A204.1 (cell line): ENCODE measurements around the gene CTRB1.

ENCODE experiments used
- FAIRE-seq: peaks from 2 replicates; lab custom pipeline; 2012; peaks lifted over from hg19 to GRCh38; lab: Jason Lieb, UNC

CTRB1 gene

DNA sequence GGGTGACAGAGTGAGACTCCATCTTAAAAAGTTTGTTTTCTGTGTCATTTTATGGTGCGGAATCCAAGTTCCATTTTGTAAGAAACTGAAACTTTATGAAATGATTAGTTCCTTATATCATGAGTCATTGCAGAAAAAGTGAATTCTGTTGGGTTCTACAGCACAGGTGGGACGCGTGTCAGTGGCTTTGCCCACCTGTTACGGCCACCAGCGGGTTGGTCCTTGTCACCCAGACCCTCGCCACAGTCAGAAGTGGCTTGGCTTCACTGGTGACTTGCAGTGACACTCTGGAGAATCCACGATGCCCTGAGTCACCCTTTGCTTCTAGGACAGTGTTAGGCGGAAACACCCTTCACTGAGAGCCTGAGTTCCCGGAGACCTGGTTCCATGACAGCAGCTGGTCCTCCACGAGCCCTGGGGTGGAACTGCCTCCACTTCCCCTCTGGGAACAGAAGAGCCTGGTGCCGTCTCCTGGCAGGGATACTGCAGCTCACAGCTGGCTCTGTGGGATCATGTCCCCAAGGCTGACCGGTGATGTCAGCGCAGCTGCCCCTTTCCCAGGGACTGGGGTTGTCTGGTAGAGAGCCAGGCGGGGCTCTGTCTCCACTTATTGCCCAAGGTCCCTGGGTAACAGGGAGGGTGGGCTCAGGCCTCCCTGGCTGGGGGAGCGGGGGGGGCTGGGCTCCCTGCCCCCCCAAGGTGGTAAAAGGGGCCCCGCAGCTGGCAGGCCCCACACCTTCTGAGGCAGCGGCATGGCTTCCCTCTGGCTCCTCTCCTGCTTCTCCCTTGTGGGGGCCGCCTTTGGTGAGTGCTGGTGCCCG lies at the start of gene CTRB1:
Gene CTRB1 (plus strand): TSS at position 733 of the 821 bp plus-strand sequence. CDS start 20 bp downstream, at position 753.
- FAIRE-seq: no peak

GRCh38 chr16:75169899-75170405 lies 48.8 kb upstream of the CTRB1 start:
- no peak for FAIRE-seq

- no peak for FAIRE-seq
Observed at GRCh38 chr16:75172578-75172977, 46.2 kb upstream of the CTRB1 start.

DNA sequence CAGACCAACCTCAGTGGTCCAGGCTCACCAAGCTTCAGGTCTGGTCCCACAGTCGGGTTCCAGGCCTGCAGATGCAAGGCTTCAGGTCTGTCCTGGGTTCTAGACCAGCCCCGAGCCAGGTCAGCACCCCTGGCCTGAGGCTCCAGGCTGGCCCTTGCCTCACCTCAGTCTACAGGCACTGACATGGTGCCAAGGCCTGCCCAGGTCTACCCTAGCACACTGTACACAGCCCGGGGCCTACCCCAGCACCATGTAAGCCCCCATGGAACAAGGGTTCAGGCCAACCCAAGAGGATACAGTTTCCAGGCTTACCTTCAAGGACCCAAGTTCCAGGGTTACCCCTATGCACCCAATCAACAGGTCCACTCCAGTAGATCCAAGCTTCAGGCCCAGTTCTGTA lies 43.7 kb upstream of the CTRB1 start:
- FAIRE-seq: no peak

- FAIRE-seq: no peak
Observed at GRCh38 chr16:75176926-75177325, 41.9 kb upstream of the CTRB1 start.

GRCh38 chr16:75179208-75179607 lies 39.6 kb upstream of the CTRB1 start:
- no peak for FAIRE-seq

DNA sequence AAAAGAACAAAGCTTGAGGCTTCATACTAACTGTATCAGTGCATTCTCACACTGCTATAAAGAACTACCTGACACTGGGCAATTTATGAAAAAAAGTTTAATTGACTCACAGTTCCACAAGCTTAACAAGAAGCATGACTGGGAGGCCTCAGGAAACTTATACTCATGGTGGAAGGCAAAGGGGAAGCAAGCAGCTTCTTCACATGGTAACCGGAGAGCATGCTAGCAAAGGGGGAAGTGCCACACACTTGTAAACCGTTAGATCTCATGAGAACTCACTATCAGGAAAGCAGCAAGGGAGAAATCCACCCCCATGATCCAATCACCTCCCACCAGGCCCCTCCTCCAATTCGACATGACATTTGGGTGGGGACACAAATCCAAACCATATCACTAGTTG lies 37.2 kb upstream of the CTRB1 start:
- FAIRE-seq: no peak

DNA sequence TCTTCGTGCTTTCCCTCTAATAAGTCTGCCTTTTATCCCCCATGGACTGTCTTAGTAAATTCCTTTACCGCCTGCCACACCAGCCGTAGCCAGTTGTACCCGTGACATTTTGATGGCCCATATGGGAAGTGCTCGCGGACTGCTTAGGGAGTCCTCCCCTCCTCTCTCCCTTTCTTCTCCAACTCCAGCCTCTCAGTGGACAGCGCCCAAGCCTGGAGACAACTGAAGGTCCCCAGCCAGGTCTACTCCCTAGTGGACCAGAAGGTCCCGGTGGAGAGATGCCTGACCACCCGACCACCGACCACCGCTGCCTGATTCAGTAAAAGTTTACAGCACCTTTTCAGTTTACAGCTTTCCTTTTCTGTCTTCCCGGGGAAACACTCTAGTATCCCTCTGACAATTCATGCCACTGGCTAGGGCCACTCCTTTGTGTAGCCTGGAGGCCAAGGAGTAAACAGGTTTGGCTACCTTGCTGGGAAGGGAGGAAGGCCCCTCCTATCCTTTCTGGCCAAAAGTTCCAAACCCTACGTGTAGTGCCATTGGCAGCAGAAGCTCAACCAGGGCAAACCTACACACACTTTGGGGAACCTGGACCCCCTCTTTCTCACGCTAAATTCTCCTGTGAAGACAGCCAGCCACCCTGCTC lies 29.8 kb upstream of the CTRB1 start:
- FAIRE-seq: no peak

GRCh38 chr16:75189638-75190245 lies 29.0 kb upstream of the CTRB1 start:
- no peak for FAIRE-seq

- FAIRE-seq: no peak
Observed at GRCh38 chr16:75192606-75193264, 26.1 kb upstream of the CTRB1 start.

GRCh38 chr16:75193265-75193650 lies 25.5 kb upstream of the CTRB1 start:
- FAIRE-seq: no peak

DNA sequence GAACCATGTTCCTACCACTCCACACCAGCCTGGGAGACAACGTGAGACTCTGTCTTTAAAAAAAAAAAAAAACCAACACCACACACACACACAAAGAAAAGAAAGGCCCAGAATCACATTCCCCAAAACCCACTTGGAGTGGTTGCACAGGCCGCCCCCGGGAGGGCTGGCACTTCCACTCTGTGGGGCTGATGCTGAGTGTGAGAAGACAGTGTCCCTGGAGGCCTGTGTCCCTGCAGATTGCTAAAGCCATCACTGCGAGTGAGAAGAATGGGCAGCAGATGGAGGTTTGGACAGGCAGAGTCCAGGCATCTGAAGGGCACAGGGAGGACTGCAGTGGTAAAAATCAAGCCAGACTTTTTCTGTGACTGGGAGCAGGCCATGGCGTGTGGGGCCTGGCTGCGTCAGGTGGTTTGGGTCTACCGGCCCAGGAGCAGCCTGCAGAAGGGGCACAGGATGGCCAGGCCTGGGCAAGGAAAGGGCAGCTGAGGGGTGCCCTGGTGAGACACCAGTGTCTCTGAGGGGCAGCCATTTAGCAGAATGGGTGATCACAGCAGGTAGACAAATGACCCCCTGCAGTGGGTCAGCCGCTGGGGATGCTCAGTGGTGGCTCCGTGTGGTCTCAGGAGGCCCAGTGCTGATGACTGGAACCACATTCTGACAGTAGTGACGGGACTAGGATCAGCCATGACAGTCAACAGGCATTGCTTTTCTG lies 24.9 kb upstream of the CTRB1 start:
- no peak for FAIRE-seq

DNA sequence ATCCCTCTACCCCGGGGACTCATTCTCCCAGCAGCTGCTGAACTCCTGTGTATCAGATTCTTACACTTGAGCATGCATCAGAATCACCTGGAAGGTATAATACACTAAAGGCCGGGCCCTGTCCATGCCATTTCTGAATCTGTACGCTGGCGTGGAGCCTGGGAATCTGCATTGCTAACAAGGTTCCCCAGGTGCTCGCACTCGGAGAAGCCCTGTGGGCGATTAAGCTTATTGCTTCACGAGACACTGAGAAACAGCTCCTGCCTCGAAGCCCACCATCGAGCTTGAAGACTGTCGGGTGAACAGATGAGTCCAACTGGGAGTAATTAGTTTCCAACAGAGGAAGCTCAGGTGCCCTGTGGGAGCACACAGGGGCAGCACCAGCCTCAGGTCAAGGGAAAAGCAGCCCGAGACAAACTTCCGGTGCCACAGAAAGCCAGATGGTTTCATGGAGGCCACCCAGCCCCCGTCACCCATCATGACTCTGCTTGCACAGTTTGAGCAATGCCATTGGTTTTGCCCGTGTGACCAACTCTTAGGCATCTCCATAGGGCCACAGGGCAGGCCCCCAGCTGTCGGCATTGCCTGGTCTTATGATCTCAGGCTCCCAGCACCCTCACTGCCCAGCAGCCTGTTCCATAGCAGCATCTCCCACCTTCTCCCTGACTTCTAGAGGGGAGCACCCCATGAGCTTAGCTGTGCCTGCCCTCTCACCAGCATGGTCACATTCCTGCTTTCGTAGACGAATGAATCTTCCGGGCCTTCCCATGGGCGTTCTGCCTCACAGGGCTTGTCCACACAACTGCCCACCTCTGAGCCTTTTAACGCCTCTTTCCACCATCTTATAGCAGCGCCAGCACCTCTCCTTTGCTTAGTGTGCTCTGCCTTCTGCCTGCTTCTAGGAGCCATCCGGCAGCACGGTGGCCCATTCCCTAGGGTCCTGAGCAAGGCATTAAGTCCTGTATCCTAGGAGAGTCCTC lies 22.7 kb upstream of the CTRB1 start:
- FAIRE-seq: no peak

DNA sequence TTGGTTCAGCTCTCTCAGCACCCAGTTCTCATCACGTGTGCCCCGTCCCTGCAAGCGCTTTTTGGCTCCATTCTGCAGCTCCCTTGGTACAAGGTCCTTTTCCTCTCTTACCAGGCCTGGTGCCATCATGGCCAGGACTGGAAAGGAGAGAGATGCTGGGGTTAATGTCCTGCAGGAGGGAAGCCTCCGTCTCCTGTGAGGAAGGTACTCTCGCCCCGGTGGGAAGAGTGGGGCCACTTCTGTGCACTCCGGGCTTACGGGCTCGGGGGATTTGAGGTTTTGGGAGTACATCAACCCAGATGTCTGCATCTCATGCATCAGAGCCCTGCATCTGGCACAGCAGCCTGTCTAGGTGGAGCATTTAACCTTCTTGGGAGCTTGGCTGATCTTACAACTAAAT lies 22.0 kb upstream of the CTRB1 start:
- FAIRE-seq: no peak

DNA sequence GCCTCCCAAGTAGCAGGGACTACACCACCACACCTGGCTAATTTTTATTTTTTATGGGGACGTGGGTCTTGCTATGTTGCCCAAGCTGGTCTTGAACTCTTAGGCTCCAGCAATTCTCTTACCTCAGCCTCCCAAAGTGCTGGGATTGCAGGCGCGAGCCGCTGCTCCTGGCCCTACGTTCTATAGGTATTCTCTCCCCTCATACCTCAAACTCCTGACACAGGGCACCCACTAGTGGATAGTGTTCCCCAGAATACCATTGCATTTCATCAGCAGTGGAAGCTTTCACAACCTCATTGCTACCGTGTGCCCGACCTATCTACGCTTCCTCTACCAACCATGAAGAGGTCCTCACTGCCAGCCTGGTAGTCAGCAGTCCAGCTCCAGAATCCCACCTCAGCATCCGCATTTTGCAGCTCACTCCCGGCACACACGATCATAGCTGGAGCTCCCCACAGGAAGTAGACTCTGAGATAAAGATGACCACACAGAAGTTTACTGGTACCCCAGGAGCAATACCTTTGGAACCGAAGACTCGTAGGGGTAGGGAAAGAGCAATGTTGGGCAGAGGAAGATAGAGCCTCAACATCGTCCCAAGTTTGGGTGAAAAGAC lies 21.2 kb upstream of the CTRB1 start:
- FAIRE-seq: no peak

GRCh38 chr16:75198135-75198600 lies 20.6 kb upstream of the CTRB1 start:
- no peak for FAIRE-seq

DNA sequence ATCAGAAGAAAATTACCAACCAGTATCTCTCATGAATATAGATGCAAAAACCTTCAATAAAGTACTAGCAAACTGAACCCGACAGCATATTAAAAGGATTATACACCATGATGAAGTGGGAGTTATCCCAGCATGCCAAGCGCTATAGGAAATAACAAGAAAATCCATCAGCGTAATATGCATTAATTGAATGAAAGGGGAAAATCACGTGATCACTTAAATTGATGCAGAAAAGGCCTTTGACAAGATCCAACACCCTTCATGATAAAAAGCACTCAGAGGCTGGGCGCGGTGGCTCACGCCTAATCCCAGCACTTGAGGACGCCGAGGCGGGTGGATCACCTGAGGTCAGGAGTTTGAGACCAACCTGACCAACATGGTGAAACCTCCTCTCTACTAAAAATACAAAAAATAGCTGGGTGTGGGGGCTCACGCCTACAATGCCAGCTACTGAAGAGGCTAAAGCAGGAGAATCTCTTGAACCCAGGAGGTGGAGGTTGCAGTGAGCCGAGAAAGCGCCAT lies 16.7 kb upstream of the CTRB1 start:
- no peak for FAIRE-seq

DNA sequence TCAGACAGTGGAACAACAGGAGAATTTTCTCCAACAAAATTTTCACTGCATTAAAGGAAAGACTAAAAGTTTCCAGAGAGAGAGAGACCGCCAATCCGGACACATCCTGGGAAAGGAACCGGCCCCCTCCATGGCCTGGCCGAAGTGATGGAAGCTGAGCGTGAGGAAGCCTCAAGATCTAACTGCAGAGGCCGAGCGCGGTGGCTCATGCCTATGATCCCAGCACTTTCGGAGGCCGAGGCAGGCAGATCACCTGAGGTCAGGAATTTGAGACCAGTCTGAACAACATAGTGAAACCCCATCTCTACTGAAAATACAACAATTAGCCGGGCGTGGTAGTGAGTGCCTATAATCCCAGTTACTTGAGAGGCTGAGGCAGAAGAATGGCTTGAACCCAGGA lies 15.7 kb upstream of the CTRB1 start:
- no peak for FAIRE-seq

GRCh38 chr16:75203667-75204409 lies 14.9 kb upstream of the CTRB1 start:
- no peak for FAIRE-seq
